HUDEP-2 (cell line): ENCODE results near the gene GAS2.
"Not testable (repeated sequence)": the region's sequence is repeated elsewhere in the genome, so short reads cannot be mapped to it uniquely, and the experiment has no call there.

Experiments used
- DNase-seq, 76 experiments: peaks; one replicate each; lab custom pipeline; 2025; ENCODE audit not compliant: unreplicated experiment in 76 of 76; lab: John Stamatoyannopoulos, UW

The GAS2 gene

DNA sequence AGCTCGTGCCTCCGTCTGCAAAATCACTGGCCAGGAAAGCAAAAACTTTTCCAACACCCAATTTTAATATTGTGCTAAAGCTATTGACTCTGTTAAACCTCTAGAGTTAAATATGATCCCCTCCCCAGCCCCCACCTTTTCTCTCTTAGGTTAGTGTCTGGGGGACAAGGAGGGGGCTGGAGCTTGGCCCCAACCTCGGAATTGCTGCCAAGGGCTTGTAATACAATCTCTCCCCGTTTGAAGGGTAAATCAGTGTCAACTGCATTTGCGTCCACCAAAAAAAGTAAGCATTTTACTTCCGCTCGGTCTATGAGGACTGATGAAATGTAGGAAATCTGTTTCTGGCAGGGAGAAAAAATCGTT, at the start of gene GAS2:
Gene GAS2 (plus strand): TSS at position 287 of the 363 bp plus-strand sequence. CDS start 8,259 bp downstream, outside the sequence.
- no peak for DNase-seq

GRCh38 chr11:22617868-22618267, 48.5 kb upstream of the GAS2 start:
- DNase-seq = no peak

DNA sequence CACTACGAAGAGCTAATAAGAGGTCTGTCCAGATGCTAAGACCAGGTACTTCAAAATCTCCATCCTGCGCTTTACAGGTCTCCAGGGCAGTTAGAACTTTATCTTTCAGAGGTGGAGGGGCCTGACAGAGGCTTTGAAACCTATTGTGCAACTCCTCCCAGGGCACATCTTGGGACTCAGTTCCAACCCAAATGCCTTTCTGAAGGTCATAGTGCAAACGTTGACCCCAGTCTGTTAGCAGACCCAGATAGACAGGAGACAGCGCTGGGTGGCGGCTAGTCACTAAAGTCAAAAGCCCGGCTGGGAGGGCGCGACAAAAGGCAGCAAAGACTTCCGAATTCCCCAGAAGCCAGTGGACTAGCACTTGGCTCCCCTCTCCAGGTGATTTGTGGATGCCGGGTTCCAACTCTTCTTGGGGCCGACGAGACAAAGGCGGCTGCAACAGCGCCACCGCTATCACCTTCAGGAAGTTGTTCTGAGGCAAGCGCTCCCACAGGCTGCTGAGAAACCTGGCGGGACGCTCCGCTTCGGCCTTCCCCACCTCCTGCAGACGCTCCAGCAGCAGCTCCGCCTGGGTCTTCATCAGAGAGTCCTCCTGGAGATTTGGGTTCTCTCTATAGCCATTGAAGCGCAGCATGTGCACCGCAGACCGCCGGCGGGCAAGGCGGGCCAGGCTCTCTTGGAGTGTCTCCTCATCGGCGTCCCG, 41.5 kb upstream of the GAS2 start:
- peak in 60 of 76 experiments; percentile 1 to 73 (median 44) for DNase-seq

- DNase-seq = peak; percentile 26 to 97 (median 89)
Observed at GRCh38 chr11:22625448-22626287, 40.7 kb upstream of the GAS2 start, which contains the start of gene FANCF. Gene FANCF (minus strand): TSS chr11:22625823. CDS start chr11:22625810, 13 bp downstream.

DNA sequence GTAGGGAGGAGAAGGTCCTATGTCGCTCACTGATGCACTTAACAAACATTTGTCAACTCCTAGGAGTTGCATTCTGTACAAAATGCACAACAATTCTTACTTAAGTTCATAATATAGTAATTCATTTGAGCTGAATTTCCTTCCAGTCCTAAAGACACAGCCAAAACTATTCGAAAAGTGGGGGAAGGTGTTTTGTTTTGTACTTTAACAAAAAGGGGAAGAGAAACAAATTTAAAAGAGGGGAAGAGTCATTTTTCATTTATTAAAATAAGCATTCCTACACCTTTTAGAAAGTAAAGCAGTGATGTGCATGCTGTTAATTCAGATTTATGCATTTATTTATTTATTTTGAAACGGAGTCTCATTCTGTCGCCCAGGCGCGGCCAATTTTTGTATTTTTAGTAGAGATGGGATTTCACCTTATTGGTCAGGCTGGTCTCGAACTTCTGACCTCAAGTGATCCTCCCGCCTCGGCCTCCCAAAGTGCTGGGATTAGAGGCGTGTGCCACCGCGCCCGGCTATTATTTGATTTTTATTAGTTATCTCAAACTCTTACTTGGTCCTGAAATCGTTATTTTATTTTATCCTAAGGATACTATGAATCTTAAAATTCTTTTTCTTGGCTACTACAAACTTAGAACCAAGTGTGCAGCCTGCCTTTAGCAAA, 39.7 kb upstream of the GAS2 start:
- DNase-seq = peak in 1 of 76 experiments; percentile 6

DNA sequence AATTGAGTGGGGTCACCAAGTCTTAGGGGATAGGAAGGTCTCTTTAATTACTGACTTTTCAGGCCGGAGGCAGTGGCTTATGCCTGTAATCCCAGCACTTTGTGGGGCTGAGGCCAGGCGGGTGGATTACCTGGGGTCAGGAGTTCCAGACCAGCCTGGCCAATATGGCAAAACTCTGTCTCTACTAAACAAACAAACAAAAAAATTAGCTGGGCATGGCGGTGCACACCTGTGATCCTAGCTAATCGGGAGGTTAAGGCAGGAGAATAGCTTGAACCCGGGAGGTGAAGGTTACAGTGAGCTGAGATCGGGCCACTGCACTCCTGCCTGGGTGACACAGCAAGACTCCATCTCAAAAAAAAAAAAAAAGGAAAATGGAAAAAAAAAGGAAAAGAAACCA, 39.0 kb upstream of the GAS2 start:
- no peak for DNase-seq

DNA sequence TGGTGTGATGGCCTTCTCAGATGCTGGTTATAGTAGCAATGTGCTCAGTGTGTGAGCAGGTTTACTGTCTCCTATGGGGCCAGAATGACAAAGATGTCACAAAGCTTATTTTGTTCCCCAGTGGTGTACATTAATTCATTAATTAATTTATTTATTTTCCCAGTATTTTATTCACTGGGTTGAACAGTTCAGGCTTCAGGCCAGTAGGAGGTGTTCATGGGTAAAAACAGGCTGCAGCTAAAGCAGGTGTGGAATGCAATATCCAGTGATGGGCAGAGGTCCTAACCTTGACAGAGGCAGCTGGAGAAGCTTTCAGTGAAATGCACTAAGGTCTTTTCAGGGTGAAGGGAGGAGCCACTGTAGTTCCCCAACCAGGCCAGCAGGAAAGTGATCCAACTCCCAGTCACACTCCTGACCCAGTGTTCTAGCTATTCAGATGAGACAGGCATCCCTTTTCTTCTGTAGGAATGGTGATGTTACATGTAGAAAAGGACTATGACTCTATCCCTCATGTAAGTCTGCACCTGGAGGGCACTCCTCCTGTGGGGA, 33.0 kb upstream of the GAS2 start:
- no peak for DNase-seq

GRCh38 chr11:22634897-22635629, 31.3 kb upstream of the GAS2 start:
- DNase-seq = peak in 4 of 76 experiments; percentile 1 to 4 (median 2)

- DNase-seq = no peak
Observed at GRCh38 chr11:22635689-22636088, 30.7 kb upstream of the GAS2 start.

DNA sequence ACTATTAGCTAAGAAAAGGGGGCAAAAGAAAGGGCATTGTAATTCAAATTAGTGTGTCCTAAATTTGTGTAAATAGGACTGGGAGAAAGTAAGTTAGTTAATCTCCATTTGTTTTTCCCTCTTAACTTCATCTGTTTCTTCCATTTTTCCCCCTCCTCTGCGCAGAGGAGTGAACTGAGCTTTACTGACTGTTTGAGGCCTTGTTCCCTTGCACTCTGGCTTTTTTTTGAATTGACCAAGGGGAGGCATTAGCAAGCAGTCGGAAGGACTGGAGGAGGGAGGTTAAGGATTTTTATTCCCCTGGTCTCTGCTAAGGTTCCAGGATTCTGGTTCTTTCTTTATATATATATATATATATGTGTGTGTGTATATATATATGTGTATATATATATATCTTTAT, 25.5 kb upstream of the GAS2 start:
- no peak for DNase-seq

- DNase-seq = no peak
Observed at GRCh38 chr11:22641559-22641958, 24.9 kb upstream of the GAS2 start.

GRCh38 chr11:22652346-22652745, 14.1 kb upstream of the GAS2 start:
- DNase-seq = not testable (repeated sequence)

DNA sequence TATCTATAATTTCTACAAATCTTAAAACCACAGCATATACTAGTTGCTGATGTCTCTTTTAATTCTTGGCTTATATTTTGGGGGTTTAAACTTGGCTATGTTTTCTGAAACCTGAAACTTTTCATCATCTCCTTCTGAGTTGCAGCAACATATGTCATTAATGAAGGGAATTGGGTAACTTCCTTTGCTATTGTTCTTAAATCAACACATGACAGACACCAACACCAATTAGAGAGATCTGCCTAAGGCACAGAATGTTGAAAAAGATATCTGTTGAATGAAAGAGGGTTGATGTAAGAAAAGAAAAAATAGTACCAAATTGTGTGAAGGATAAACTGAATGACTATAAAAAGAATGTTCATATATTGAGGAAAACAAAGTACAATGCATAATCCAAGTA, 10.3 kb upstream of the GAS2 start:
- DNase-seq = no peak

DNA sequence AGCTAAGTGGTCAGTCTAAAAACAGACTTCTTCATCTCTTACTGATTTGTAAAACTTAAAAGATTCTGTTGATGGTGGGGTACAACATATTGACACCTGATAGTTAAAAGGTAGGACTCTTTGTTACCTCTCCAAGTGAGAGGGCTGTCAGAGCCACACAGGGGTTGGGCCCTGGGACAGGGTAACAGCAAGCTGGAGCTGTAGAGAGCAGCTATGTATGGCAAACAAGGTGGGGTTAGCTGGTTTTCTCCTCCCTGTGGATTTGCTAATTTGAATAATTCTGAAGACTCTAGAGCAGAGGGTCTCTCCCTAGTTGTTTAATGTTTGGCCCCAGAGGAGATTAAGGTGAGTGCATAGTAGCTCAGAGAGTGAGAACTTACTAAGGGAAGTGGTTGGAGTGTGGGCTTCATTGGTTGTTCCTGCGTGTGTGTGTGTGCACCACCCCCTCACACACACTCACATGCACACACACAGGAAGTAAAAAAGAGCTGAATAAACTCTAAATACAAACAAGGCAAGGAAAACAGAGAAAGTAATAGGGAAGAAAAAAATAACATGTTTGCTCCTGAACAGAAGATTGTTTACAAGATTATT, 9.2 kb upstream of the GAS2 start:
- no peak for DNase-seq

DNA sequence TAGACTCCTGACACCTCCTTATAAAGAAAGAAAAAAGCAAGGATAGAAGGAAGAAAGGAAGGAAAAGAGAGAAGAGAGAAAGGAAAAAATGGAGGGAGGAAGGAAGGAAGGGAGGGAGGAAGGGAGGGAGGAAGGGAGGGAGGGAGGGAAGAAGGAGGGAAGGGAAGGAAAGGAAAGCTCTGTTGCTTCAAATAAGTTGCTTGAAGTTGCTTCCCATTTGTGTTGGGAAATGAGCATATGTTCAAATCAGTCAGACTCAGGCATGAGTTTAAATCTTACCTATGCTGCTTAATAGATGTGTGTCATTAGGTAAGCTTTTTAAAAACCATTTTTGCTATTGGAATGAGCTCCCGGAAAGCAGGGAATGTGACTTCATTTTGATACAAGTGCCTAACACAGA, 6.6 kb upstream of the GAS2 start:
- DNase-seq = no peak

- no peak for DNase-seq
Observed at GRCh38 chr11:22666688-22667439, 453 bp downstream of the GAS2 start.

DNA sequence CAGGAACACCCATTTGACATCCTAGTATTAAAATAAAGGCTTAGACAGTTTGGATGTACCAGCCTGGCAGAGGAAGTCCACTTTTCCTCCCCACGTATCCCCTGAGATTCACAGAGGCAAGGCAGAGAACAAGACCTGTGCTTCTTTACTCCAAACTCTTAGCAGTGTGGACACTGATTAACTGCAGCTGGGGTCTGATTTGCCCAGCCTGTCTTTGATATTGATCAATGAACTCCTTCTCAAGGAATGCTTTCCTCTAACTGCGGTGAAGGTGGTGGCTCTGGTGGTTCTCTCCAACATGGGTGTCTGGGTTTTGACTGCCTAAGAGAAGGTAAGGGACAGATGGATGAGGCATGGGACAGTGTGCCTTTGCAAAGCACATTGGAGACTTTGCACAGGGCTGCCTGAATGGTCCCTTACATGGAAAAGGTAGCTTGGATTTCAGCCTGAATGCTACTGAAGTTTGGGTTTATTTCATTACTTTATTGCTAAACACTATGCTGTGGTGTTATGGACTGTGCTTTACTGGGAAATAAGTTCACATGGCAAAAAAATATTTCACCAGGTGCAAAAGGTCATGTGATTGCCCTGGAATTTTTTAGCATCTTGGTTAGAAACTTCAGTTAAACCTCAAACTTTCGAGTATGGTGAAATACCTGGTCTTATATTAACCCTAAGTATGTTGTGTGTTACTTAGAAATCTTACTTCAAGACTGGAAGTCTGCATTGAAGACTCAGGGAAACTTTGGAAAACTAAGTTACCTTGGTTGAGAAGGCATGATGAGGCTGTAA, 1.8 kb downstream of the GAS2 start:
- DNase-seq = no peak

DNA sequence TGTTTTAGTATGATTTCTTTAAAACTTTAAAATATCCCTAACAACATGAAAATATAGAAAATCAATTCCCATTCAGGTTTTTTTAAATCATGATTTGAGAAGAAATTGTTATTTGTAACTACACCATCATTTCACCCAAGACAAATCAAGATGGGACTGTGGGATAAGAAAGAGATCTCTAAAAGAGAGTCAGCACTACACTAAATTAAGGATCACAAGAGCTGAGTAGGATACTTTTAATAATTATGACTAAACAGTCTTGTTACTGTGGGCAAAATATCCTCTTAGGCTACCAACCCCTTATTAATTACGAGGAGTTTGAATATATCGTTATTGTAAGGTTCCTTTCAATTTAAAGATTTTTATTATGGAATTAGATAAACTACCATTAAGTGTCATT, 3.0 kb downstream of the GAS2 start:
- DNase-seq = no peak
